A549 (cell line): ENCODE measurements around the gene H2BW1. TPM values are rescaled to one million over a fixed set of nuclear protein-coding genes. Genes with fewer than 3 reads are reported as not detected.
"Not testable (repeated sequence)": the region's sequence is repeated elsewhere in the genome, so short reads cannot be mapped to it uniquely, and the experiment has no call there.

Experiments used
- ATAC-seq, 2 experiments: fragments of 200-7000 bp in 1 of 2; fragments of >200 bp in 1 of 2; cut with Nextera tagmentation in 1 of 2; cut with Tn5 transposase in 1 of 2; 3 replicates each; pipeline versions ENCODE4 v1.8.0 to v1.9.1; 2018 to 2020; ENCODE audit warnings: mild to moderate bottlenecking in 1 of 2, moderate library complexity in 1 of 2
- CTCF ChIA-PET: fragments of 300-600 bp; sonication (Branson Sonifier 250); formaldehyde crosslinking; extraction: SDS; loops from one replicate; lab custom pipeline; 2021; ENCODE audit warnings: antibody characterized with exemption, inconsistent platforms; lab: Yijun Ruan, JAX
- POLR2A ChIA-PET: fragments of 350-600 bp; formaldehyde crosslinking; extraction: SDS; loops from one replicate; lab custom pipeline; 2021; ENCODE audit warnings: antibody characterized with exemption, inconsistent platforms; lab: Yijun Ruan, JAX
- DNase-seq, 2 experiments: peaks; one replicate each; pipeline versions ENCODE4 v3.0.0 to v3.0.0-alpha.2; 2011 to 2016; ENCODE audit warnings: low read depth in 1 of 2, low spot score in 1 of 2
- FAIRE-seq: peaks from 2 replicates; lab custom pipeline; 2011; peaks lifted over from hg19 to GRCh38; lab: Jason Lieb, UNC
- H3K27ac ChIP-seq, 2 experiments: fragments of >200 bp; sonication (Bioruptor Twin); formaldehyde crosslinking; 3 replicates each; pipeline ENCODE4 v1.5.1; 2016 to 2017
- H3K4me1 ChIP-seq: fragments of >200 bp; sonication (Bioruptor Twin); formaldehyde crosslinking; 3 replicates; pipeline ENCODE4 v1.6.1; 2016
- H3K4me2 ChIP-seq: fragments of >200 bp; sonication (Bioruptor Twin); formaldehyde crosslinking; 3 replicates; pipeline ENCODE4 v1.6.1; 2016
- H3K4me3 ChIP-seq: fragments of >200 bp; sonication (Bioruptor Twin); formaldehyde crosslinking; 3 replicates; pipeline ENCODE4 v1.5.1; 2016
- H3K9me3 ChIP-seq: fragments of >200 bp; sonication (Bioruptor Twin); formaldehyde crosslinking; 3 replicates; pipeline ENCODE4 v1.6.1; 2016
- BHLHE40 ChIP-seq: IDR thresholded peaks from 2 replicates; pipeline ENCODE4 v1.6.1; 2012; ENCODE audit warnings: low read depth, low read length, inconsistent platforms
- CBX8 ChIP-seq: fragments of 200-600 bp; sonication (generic); IDR thresholded peaks from 2 replicates; pipeline ENCODE4 v1.6.1; 2016
- CEBPB ChIP-seq, 2 experiments: fragments of >200 bp in 1 of 2; sonication (Bioruptor Twin) in 1 of 2; formaldehyde crosslinking in 1 of 2; IDR thresholded peaks; 2 replicates each; pipeline ENCODE4 v1.6.1; 2012 to 2016
- CHD2 ChIP-seq: fragments of 150-350 bp; IDR thresholded peaks from 2 replicates; pipeline ENCODE4 v1.6.1; 2014; ENCODE audit warnings: low read length; ENCODE audit not compliant: partially characterized antibody
- EHMT2 ChIP-seq: fragments of 200-600 bp; sonication (generic); IDR thresholded peaks from 2 replicates; pipeline ENCODE4 v1.6.1; 2016; ENCODE audit warnings: antibody characterized with exemption, low read depth, mild to moderate bottlenecking, moderate library complexity
- EP300 ChIP-seq, 2 experiments: fragments of >200 bp; sonication (Bioruptor Twin); formaldehyde crosslinking; IDR thresholded peaks; 2 replicates in 1 of 2; 3 replicates in 1 of 2; pipeline ENCODE4 v1.6.1; 2016 to 2017
- ESRRA ChIP-seq: fragments of 150-350 bp; IDR thresholded peaks from 2 replicates; pipeline ENCODE4 v1.6.1; 2014; ENCODE audit warnings: mild to moderate bottlenecking, low read length, borderline replicate concordance
- FOSL2 ChIP-seq, 2 experiments: fragments of 450-650 bp in 1 of 2; fragments of >200 bp in 1 of 2; sonication (Bioruptor Twin) in 1 of 2; formaldehyde crosslinking; IDR thresholded peaks; 2 replicates each; pipeline versions ENCODE4 v1.5.0 to v1.6.1; 2016 to 2020; ENCODE audit warnings: mild to moderate bottlenecking in 1 of 2, moderate library complexity in 1 of 2
- GATA3 ChIP-seq: IDR thresholded peaks from 2 replicates; pipeline ENCODE4 v1.6.1; 2012; ENCODE audit warnings: borderline replicate concordance
- HDAC2 ChIP-seq: fragments of 200-600 bp; sonication (generic); IDR thresholded peaks from 2 replicates; pipeline ENCODE4 v1.6.1; 2016
- HES2 ChIP-seq: fragments of >200 bp; sonication (Bioruptor Twin); formaldehyde crosslinking; IDR thresholded peaks from 2 replicates; pipeline ENCODE4 v1.6.1; 2016
- HEYL ChIP-seq: fragments of 250-450 bp; sonication (Bioruptor Pico); IDR thresholded peaks from 2 replicates; pipeline ENCODE4 v1.8.0; 2021; ENCODE audit warnings: mild to moderate bottlenecking, moderate library complexity
- HMGXB4 ChIP-seq: fragments of 250-450 bp; sonication (Bioruptor Pico); IDR thresholded peaks from 2 replicates; pipeline ENCODE4 v1.5.0; 2021; ENCODE audit warnings: mild to moderate bottlenecking, moderate library complexity, borderline replicate concordance
- HOXB5 ChIP-seq: fragments of 250-450 bp; sonication (Bioruptor Pico); IDR thresholded peaks from 2 replicates; pipeline ENCODE4 v1.5.0; 2020; ENCODE audit warnings: mild to moderate bottlenecking, moderate library complexity
- JUN ChIP-seq, 2 experiments: fragments of >200 bp; sonication (Bioruptor Twin); formaldehyde crosslinking; IDR thresholded peaks; 2 replicates in 1 of 2; 3 replicates in 1 of 2; pipeline ENCODE4 v1.6.1; 2016 to 2017
- MAFK ChIP-seq: fragments of 450-650 bp; IDR thresholded peaks from 2 replicates; pipeline ENCODE4 v1.6.1; 2014; ENCODE audit not compliant: partially characterized antibody
- MAZ ChIP-seq: fragments of 150-350 bp; IDR thresholded peaks from 2 replicates; pipeline ENCODE4 v1.6.1; 2014; ENCODE audit warnings: antibody characterized with exemption, low read depth, low read length, borderline replicate concordance
- MYC ChIP-seq: IDR thresholded peaks from 2 replicates; pipeline ENCODE4 v1.6.1; 2012; ENCODE audit warnings: mild to moderate bottlenecking, inconsistent platforms, low read length, improper control_type of control experiment, borderline replicate concordance
- NPAS2 ChIP-seq: fragments of 250-450 bp; sonication (Bioruptor Pico); IDR thresholded peaks from 2 replicates; pipeline ENCODE4 v1.8.0; 2022; ENCODE audit warnings: mild to moderate bottlenecking, moderate library complexity, borderline replicate concordance
- PHF8 ChIP-seq: fragments of 200-600 bp; sonication (generic); IDR thresholded peaks from 2 replicates; pipeline ENCODE4 v1.6.1; 2016; ENCODE audit warnings: low read depth, mild to moderate bottlenecking, antibody characterized with exemption, moderate library complexity, borderline replicate concordance
- POLR2A ChIP-seq: IDR thresholded peaks from 2 replicates; pipeline ENCODE4 v1.6.1; 2012; ENCODE audit warnings: mild to moderate bottlenecking, low read length
- POLR2AphosphoS2 ChIP-seq: conservative IDR thresholded peaks from 2 replicates; pipeline ENCODE4 v1.6.1; 2012; ENCODE audit warnings: low read length, improper control_type of control experiment, inconsistent platforms
- TFCP2L1 ChIP-seq: fragments of 250-450 bp; sonication (Bioruptor Pico); IDR thresholded peaks from 2 replicates; pipeline ENCODE4 v1.5.0; 2021; ENCODE audit warnings: mild to moderate bottlenecking
- TP53 ChIP-seq: fragments of 250-450 bp; sonication (Bioruptor Pico); IDR thresholded peaks from 2 replicates; pipeline ENCODE4 v1.5.0; 2021; ENCODE audit warnings: mild to moderate bottlenecking, moderate library complexity
- USF2 ChIP-seq: fragments of 450-650 bp; IDR thresholded peaks from 2 replicates; pipeline ENCODE4 v1.6.1; 2014; ENCODE audit warnings: antibody characterized with exemption
- ZFP36 ChIP-seq: fragments of 450-650 bp; IDR thresholded peaks from 2 replicates; pipeline ENCODE4 v1.6.1; 2014; ENCODE audit warnings: borderline replicate concordance; ENCODE audit not compliant: partially characterized antibody
- ZNF302 ChIP-seq: fragments of 250-450 bp; sonication (Bioruptor Pico); IDR thresholded peaks from 2 replicates; pipeline ENCODE4 v1.9.0; 2021; ENCODE audit warnings: inconsistent platforms, mild to moderate bottlenecking, moderate library complexity
- ZSCAN20 ChIP-seq: fragments of 250-450 bp; sonication (Bioruptor Pico); IDR thresholded peaks from 2 replicates; pipeline ENCODE4 v1.8.0; 2022; ENCODE audit warnings: mild to moderate bottlenecking, moderate library complexity
- WGBS: methylation state at CpG from one replicate; pipeline ENCODE4 v1.1.6; 2017; ENCODE audit errors: missing lambda C conversion rate; 5-methylcytosine and 5-hydroxymethylcytosine counted together
- polyA plus RNA-seq, 4 experiments: library from polyadenylated mRNA; depleted of rRNA in 3 of 4; stranded (reverse); fragments of >200 nt; fragmentation: RNase III in 1 of 4; extraction: RNeasy Plus Mini Kit Qiagen cat#74134 plus additional on column Dnase treatment in 1 of 4; gene quantifications; 2 replicates in 3 of 4; 3 replicates in 1 of 4; pipeline ENCODE4 v1.2.3, GENCODE V29; 2011 to 2017

Gene H2BW1
- polyA plus RNA-seq, 2 of the 4 experiments (the other 2 are of a cell fraction) = not detected

GRCh38 chrX:104041003-104041402, 27.5 kb upstream of the H2BW1 start (continued):
- TF ChIP-seq CHD2 (no peak), ZNF302 (CRISPR knock-in tag) (no peak), BHLHE40 (no peak), CEBPB (IDR thresholded peaks at IDR 0.05) (no peak), CBX8 (no peak), PHF8 (no peak)

GRCh38 chrX:104039689-104040505, 26.4 kb upstream of the H2BW1 start, which contains the start of gene H2BW2:
Gene H2BW2 (plus strand): TSS chrX:104039956. CDS start chrX:104039995, 39 bp downstream.
- no peak for ATAC-seq
- WGBS = 36% methylated on average over 9 of the region's 39 CpGs
- ChIA-PET CTCF (no interaction called here), POLR2A (no interaction called here)
- Histone ChIP-seq H3K4me3 (no peak within 1 kb of the TSS), H3K27ac (no peak within 1 kb of the TSS), H3K9me3 (no peaks in the 10 kb centered on the region), H3K4me2 (no peak within 1 kb of the TSS), H3K4me1 (no peaks in the 10 kb centered on the region)
- TF ChIP-seq EP300 (IDR thresholded peaks at IDR 0.05) (no peak), EHMT2 (no peak), TP53 (CRISPR knock-in tag) (no peak), ZFP36 (no peak), TFCP2L1 (no peak), HMGXB4 (CRISPR knock-in tag) (no peak), PHF8 (no peak), USF2 (no peak), MAZ (no peak), MAFK (no peak), ZSCAN20 (CRISPR knock-in tag) (no peak), FOSL2 (IDR thresholded peaks at IDR 0.05) (no peak), FOSL2 (CRISPR knock-in tag; IDR thresholded peaks at IDR 0.05) (no peak), NPAS2 (no peak), MYC (no peak), HEYL (CRISPR knock-in tag) (no peak), JUN (IDR thresholded peaks at IDR 0.05) (no peak), POLR2AphosphoS2 (no peak), CBX8 (no peak), POLR2A (no peak), BHLHE40 (no peak)
- no peak for DNase-seq
- no peak for FAIRE-seq

- CTCF ChIA-PET = no interaction called here
- Histone ChIP-seq H3K4me1 (no peaks in the 10 kb centered on the region), H3K4me3 (no peak overlapping the region), H3K4me2 (no peak overlapping the region), H3K9me3 (no peaks in the 10 kb centered on the region), H3K27ac (no peak overlapping the region)
- WGBS = 25% methylated on average over 11 of the region's 11 CpGs
- TF ChIP-seq MAZ (no peak), GATA3 (no peak), HDAC2 (no peak), MYC (no peak), ESRRA (no peak), HES2 (no peak), HOXB5 (CRISPR knock-in tag) (no peak), FOSL2 (IDR thresholded peaks at IDR 0.05) (no peak), FOSL2 (CRISPR knock-in tag; IDR thresholded peaks at IDR 0.05) (no peak)
- POLR2A ChIA-PET = no interaction called here
- no peak for ATAC-seq
- no peak for DNase-seq
- FAIRE-seq = no peak
Observed at GRCh38 chrX:104018126-104018525, 4.6 kb upstream of the H2BW1 start.

GRCh38 chrX:104015576-104015975, 2.1 kb upstream of the H2BW1 start:
- WGBS = 8% methylated on average over 8 of the region's 8 CpGs
- H3K9me3 ChIP-seq, ATAC-seq, H3K4me3 ChIP-seq, FAIRE-seq, CTCF ChIA-PET, H3K27ac ChIP-seq, H3K4me2 ChIP-seq, DNase-seq, H3K4me1 ChIP-seq, POLR2A ChIA-PET: not testable (repeated sequence)
